ENCODE measurements around the gene NARS2.

GRCh38 chr11:78472382-78472781 lies 102.3 kb downstream of the NARS2 start:
- TF ChIP-seq, protein P1, sequence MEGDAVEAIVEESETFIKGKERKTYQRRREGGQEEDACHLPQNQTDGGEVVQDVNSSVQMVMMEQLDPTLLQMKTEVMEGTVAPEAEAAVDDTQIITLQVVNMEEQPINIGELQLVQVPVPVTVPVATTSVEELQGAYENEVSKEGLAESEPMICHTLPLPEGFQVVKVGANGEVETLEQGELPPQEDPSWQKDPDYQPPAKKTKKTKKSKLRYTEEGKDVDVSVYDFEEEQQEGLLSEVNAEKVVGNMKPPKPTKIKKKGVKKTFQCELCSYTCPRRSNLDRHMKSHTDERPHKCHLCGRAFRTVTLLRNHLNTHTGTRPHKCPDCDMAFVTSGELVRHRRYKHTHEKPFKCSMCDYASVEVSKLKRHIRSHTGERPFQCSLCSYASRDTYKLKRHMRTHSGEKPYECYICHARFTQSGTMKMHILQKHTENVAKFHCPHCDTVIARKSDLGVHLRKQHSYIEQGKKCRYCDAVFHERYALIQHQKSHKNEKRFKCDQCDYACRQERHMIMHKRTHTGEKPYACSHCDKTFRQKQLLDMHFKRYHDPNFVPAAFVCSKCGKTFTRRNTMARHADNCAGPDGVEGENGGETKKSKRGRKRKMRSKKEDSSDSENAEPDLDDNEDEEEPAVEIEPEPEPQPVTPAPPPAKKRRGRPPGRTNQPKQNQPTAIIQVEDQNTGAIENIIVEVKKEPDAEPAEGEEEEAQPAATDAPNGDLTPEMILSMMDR (IDR thresholded peaks at IDR 0.05): no peak
- TF ChIP-seq POLR2AphosphoS5 (IDR thresholded peaks at IDR 0.05) (no peak), EP300 (IDR thresholded peaks at IDR 0.05) (no peak)

Measured in gastroesophageal sphincter (tissue), 3 donors.